K562 (cell line): Measurements from ENCODE around the gene RPTOR. TPM values are rescaled to one million over a fixed set of nuclear protein-coding genes. Genes with fewer than 3 reads are reported as not detected.

ENCODE experiments used
- ATAC-seq: fragments of 200-7000 bp; cut with Tn5 transposase; 3 replicates; pipeline ENCODE4 v1.9.1; 2020; ENCODE audit warnings: moderate library complexity
- BruUV-seq: library from RNA; stranded (reverse); fragments of 400-500 nt; replicated peaks from 2 replicates; lab custom pipeline; 2021; lab: Mats Ljungman, UMichigan
- CTCF ChIA-PET: fragments of 300-600 bp; formaldehyde crosslinking; extraction: SDS; loops from one replicate; lab custom pipeline; 2021; ENCODE audit warnings: low intra/inter-chr PET ratio; lab: Yijun Ruan, JAX
- POLR2A ChIA-PET: fragments of 300-600, 350-650 bp; sonication (Branson Sonifier 250); formaldehyde crosslinking; extraction: SDS; loops from one replicate; lab custom pipeline; 2021; ENCODE audit warnings: antibody characterized with exemption, inconsistent platforms; lab: Yijun Ruan, JAX
- DNase-seq, 4 experiments: peaks; one replicate each; pipeline versions ENCODE4 v3.0.0 to v3.0.0-alpha.2; 2011 to 2018; ENCODE audit warnings: low spot score in 3 of 4, mixed read lengths in 3 of 4; ENCODE audit errors: extremely low read depth in 1 of 4
- FAIRE-seq: peaks from 2 replicates; lab custom pipeline; 2011; peaks lifted over from hg19 to GRCh38; lab: Jason Lieb, UNC
- H2AFZ ChIP-seq: 2 replicates; pipeline ENCODE4 v1.6.0; 2011; ENCODE audit warnings: low read depth, low read length, control low read depth, inconsistent platforms
- H3K27ac ChIP-seq: fragments of 200-600 bp; 3 replicates; pipeline ENCODE4 v1.8.0; 2011; ENCODE audit warnings: low read depth, mild to moderate bottlenecking, control low read depth, inconsistent platforms, low read length, moderate library complexity, mixed read lengths; ENCODE audit errors: extremely low read depth
- H3K27me3 ChIP-seq, 2 experiments: fragments of 300-600 bp in 1 of 2; 2 replicates in 1 of 2; 3 replicates in 1 of 2; pipeline versions ENCODE4 v1.6.0 to v1.8.0; 2011; ENCODE audit warnings: inconsistent platforms in 2 of 2, low read length in 2 of 2, mild to moderate bottlenecking in 1 of 2, mixed read lengths in 1 of 2, moderate library complexity in 1 of 2; ENCODE audit not compliant: control insufficient read depth in 2 of 2, insufficient read depth in 2 of 2
- H3K36me3 ChIP-seq: fragments of 300-600 bp; 3 replicates; pipeline ENCODE4 v1.8.0; 2011; ENCODE audit warnings: mild to moderate bottlenecking, low read length, inconsistent platforms; ENCODE audit not compliant: control insufficient read depth, insufficient read depth
- H3K4me1 ChIP-seq, 2 experiments: fragments of 200-600 bp in 1 of 2; replicated peaks in 1 of 2; 2 replicates in 1 of 2; 3 replicates in 1 of 2; pipeline versions ENCODE4 v1.5.1 to v1.8.0; 2011; ENCODE audit warnings: inconsistent platforms in 2 of 2, low read length in 2 of 2, mild to moderate bottlenecking in 1 of 2, mixed read lengths in 1 of 2, moderate library complexity in 1 of 2; ENCODE audit not compliant: control insufficient read depth in 2 of 2, insufficient read depth in 2 of 2
- H3K4me2 ChIP-seq: 2 replicates; pipeline ENCODE4 v1.6.1; 2011; ENCODE audit warnings: low read length, control low read depth, inconsistent platforms, mixed read lengths; ENCODE audit not compliant: insufficient read depth
- H3K4me3 ChIP-seq: fragments of 200-600 bp; sonication (generic), shearing (Covaris generic); 2 replicates; pipeline ENCODE4 v1.5.1; 2016; ENCODE audit warnings: control low read depth, inconsistent platforms
- H3K79me2 ChIP-seq: fragments of 200-600 bp; 3 replicates; pipeline ENCODE4 v1.8.0; 2011; ENCODE audit warnings: low read length, inconsistent platforms; ENCODE audit not compliant: control insufficient read depth, insufficient read depth
- H3K9ac ChIP-seq, 2 experiments: 2 replicates each; pipeline versions ENCODE4 v1.6.0 to v1.6.1; 2011; ENCODE audit warnings: low read depth in 2 of 2, low read length in 2 of 2, control low read depth in 1 of 2, inconsistent platforms in 1 of 2, mild to moderate bottlenecking in 1 of 2, mixed read lengths in 1 of 2; ENCODE audit not compliant: insufficient read depth in 1 of 2
- H3K9me1 ChIP-seq: one replicate; pipeline ENCODE4 v1.6.0; 2011; ENCODE audit warnings: inconsistent platforms, mild to moderate bottlenecking, low read length, moderate library complexity; ENCODE audit not compliant: control insufficient read depth, insufficient read depth
- H3K9me3 ChIP-seq: replicated peaks from 2 replicates; pipeline ENCODE4 v1.5.1; 2011; ENCODE audit warnings: low read depth, low read length, inconsistent platforms; ENCODE audit not compliant: control insufficient read depth, insufficient read depth
- H4K20me1 ChIP-seq: replicated peaks from 2 replicates; pipeline ENCODE4 v1.6.1; 2011; ENCODE audit warnings: low read length, inconsistent platforms, mixed read lengths; ENCODE audit not compliant: control insufficient read depth, insufficient read depth
- ATF1 ChIP-seq, 2 experiments: fragments of 450-650 bp in 1 of 2; IDR thresholded peaks; 2 replicates each; pipeline ENCODE4 v1.6.1; 2016; ENCODE audit warnings: missing compliant biosample characterization in 1 of 2, missing genetic modification characterization in 1 of 2
- CBX1 ChIP-seq: sonication (generic); IDR thresholded peaks from 2 replicates; pipeline ENCODE4 v1.6.1; 2016; ENCODE audit warnings: antibody characterized with exemption, low read depth, mild to moderate bottlenecking
- CBX8 ChIP-seq: fragments of 200-600 bp; sonication (generic); IDR thresholded peaks from 2 replicates; pipeline ENCODE4 v1.6.1; 2012; ENCODE audit warnings: borderline replicate concordance, mixed run types, low read depth, mild to moderate bottlenecking, moderate library complexity, mixed read lengths, low read length, control low read depth, inconsistent platforms; ENCODE audit not compliant: poor library complexity, severe bottlenecking; ENCODE audit errors: extremely low read depth
- CREB5 ChIP-seq: fragments of 250-450 bp; sonication (Bioruptor Pico); IDR thresholded peaks from 2 replicates; pipeline ENCODE4 v1.5.0; 2020; ENCODE audit warnings: mild to moderate bottlenecking
- DDX20 ChIP-seq: fragments of 450-650 bp; IDR thresholded peaks from 2 replicates; pipeline ENCODE4 v1.6.1; 2016; ENCODE audit warnings: missing genetic modification characterization, low read depth, mild to moderate bottlenecking, missing compliant biosample characterization, moderate library complexity
- ZNF133 ChIP-seq: fragments of 250-450 bp; sonication (Bioruptor Pico); IDR thresholded peaks from 2 replicates; pipeline ENCODE4 v1.4.0; 2020; ENCODE audit warnings: mild to moderate bottlenecking
- WGBS: fragments of 100-300 bp; shearing (Covaris generic); methylation state at CpG from one replicate; pipeline ENCODE4 v1.1.6; 2016; ENCODE audit warnings: low coverage, mixed read lengths; ENCODE audit not compliant: insufficient coverage; ENCODE audit errors: missing lambda C conversion rate; 5-methylcytosine and 5-hydroxymethylcytosine counted together
- in situ Hi-C: fragments of 300-500 bp; cut with MboI; formaldehyde crosslinking; loops from 4 replicates; pipeline ENCODE4 v1.15.0; 2018; ENCODE audit warnings: inconsistent platforms, mixed read lengths
- intact Hi-C: fragments of 100-400 bp; cut with micrococcal nuclease; formaldehyde crosslinking; loops from 2 replicates; pipeline ENCODE4 v1.14.2; 2022
- polyA plus RNA-seq, 8 experiments: library from polyadenylated mRNA; depleted of rRNA in 4 of 8; stranded (reverse) in 5 of 8; unstranded in 3 of 8; fragments of >200 nt; fragmentation: Nextera tagmentation in 2 of 8; fragmentation: Illumina TruSeq in 1 of 8; extraction: Ambion mirVana in 2 of 8; extraction: Trizol in 1 of 8; gene quantifications; 2 replicates each; pipeline versions ENCODE4 v1.2.1 to v1.2.3, GENCODE V29; 2011 to 2014; ENCODE audit warnings: inconsistent platforms in 1 of 8, missing spikeins in 1 of 8
- total RNA-seq, 7 experiments: library from RNA; depleted of rRNA in 6 of 7; stranded (reverse); fragments of >200 nt in 6 of 7; fragmentation: Illumina TruSeq in 2 of 7; extraction: Trizol in 2 of 7; gene quantifications; 2 replicates each; pipeline versions ENCODE4 v1.2.1 to v1.2.3, GENCODE V29; 2011 to 2021; ENCODE audit warnings: low replicate concordance in 1 of 7
- TF ChIP-seq, protein P1 (sequence below): fragments of 250-450 bp; sonication (Bioruptor Pico); IDR thresholded peaks from 2 replicates; pipeline ENCODE4 v1.4.0; 2020

RPTOR gene
- total and polyA plus RNA-seq, 9 of the 15 experiments (the other 6 are each of a cell fraction or from before 2014, with no cell fraction given): 0.24 to 54.1 (median 10.2) TPM

- 87% methylated on average over 15 of the region's 17 CpGs for WGBS
- no peak overlapping the region for H3K27ac ChIP-seq
- H4K20me1 ChIP-seq: no peaks in the 10 kb centered on the region
- no peak for ATAC-seq
- peaks cover 3% of the 10 kb centered on the region; the same call in 1 of the 2 replicates for H3K9me3 ChIP-seq
- intact Hi-C loops (no loop called here), in situ Hi-C loops (no loop called here)
- H3K4me2 ChIP-seq: no peak overlapping the region
- no peak overlapping the region for H2AFZ ChIP-seq
- CTCF ChIA-PET: interaction anchor here (0.5 kb wide), 1 partner anchor 322 kb away, joined by 3 read pairs; no protein-coding TSS in a partner anchor
- H3K27me3 ChIP-seq: no peaks in the 10 kb centered on the region
- H3K4me3 ChIP-seq: no peak overlapping the region
- peaks cover 23% of the 10 kb centered on the region for H3K36me3 ChIP-seq
- FAIRE-seq: no peak
- no TSS peak for BruUV-seq
- H3K4me1 ChIP-seq: peaks cover 0 to 3% of the 10 kb centered on the region in 2 experiments; a peak in 1 of 5 replicates
- POLR2A ChIA-PET: no interaction called here
- no peak overlapping the region for H3K9ac ChIP-seq
- no peaks in the 10 kb centered on the region for H3K79me2 ChIP-seq
- H3K9me1 ChIP-seq: no peaks in the 10 kb centered on the region
- no peak for DNase-seq
- no peak for TF ChIP-seq CBX8
- TF ChIP-seq DDX20 (tag): no peak
- no peak for TF ChIP-seq CBX1
- no peak for TF ChIP-seq CREB5
- no peak for TF ChIP-seq ATF1 (CRISPR knock-in tag; IDR thresholded peaks at IDR 0.05)
- TF ChIP-seq ATF1 (tag; IDR thresholded peaks at IDR 0.05): no peak
- no peak for TF ChIP-seq ZNF133 (CRISPR knock-in tag)
- TF ChIP-seq, protein P1, sequence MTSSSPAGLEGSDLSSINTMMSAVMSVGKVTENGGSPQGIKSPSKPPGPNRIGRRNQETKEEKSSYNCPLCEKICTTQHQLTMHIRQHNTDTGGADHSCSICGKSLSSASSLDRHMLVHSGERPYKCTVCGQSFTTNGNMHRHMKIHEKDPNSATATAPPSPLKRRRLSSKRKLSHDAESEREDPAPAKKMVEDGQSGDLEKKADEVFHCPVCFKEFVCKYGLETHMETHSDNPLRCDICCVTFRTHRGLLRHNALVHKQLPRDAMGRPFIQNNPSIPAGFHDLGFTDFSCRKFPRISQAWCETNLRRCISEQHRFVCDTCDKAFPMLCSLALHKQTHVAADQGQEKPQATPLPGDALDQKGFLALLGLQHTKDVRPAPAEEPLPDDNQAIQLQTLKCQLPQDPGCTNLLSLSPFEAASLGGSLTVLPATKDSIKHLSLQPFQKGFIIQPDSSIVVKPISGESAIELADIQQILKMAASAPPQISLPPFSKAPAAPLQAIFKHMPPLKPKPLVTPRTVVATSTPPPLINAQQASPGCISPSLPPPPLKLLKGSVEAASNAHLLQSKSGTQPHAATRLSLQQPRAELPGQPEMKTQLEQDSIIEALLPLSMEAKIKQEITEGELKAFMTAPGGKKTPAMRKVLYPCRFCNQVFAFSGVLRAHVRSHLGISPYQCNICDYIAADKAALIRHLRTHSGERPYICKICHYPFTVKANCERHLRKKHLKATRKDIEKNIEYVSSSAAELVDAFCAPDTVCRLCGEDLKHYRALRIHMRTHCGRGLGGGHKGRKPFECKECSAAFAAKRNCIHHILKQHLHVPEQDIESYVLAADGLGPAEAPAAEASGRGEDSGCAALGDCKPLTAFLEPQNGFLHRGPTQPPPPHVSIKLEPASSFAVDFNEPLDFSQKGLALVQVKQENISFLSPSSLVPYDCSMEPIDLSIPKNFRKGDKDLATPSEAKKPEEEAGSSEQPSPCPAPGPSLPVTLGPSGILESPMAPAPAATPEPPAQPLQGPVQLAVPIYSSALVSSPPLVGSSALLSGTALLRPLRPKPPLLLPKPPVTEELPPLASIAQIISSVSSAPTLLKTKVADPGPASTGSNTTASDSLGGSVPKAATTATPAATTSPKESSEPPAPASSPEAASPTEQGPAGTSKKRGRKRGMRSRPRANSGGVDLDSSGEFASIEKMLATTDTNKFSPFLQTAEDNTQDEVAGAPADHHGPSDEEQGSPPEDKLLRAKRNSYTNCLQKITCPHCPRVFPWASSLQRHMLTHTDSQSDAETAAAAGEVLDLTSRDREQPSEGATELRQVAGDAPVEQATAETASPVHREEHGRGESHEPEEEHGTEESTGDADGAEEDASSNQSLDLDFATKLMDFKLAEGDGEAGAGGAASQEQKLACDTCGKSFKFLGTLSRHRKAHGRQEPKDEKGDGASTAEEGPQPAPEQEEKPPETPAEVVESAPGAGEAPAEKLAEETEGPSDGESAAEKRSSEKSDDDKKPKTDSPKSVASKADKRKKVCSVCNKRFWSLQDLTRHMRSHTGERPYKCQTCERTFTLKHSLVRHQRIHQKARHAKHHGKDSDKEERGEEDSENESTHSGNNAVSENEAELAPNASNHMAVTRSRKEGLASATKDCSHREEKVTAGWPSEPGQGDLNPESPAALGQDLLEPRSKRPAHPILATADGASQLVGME: no peak
These were observed 193.6 kb downstream of the RPTOR start for GRCh38 chr17:80738020-80738808.
